OCI-LY3 (cell line): ENCODE data around the gene IGFBP4.

Experiments used
- CTCF ChIP-seq: fragments of 200-600, 300-600 bp; sonication (generic); IDR thresholded peaks from 2 replicates; pipeline ENCODE4 v1.5.1; 2014; ENCODE audit warnings: antibody characterized with exemption, low read length, low read depth
- EZH2phosphoT487 ChIP-seq: fragments of 200-600 bp; shearing (Covaris generic); IDR thresholded peaks from 2 replicates; pipeline ENCODE4 v1.6.1; 2018; ENCODE audit warnings: antibody characterized with exemption, mixed run types, low read depth

- TF ChIP-seq CTCF: no peak
- no peak for TF ChIP-seq EZH2phosphoT487
Observed at GRCh38 chr17:40425741-40426140, 17.5 kb upstream of the IGFBP4 start.
